ENCODE results near the gene BCL11A.

DNA sequence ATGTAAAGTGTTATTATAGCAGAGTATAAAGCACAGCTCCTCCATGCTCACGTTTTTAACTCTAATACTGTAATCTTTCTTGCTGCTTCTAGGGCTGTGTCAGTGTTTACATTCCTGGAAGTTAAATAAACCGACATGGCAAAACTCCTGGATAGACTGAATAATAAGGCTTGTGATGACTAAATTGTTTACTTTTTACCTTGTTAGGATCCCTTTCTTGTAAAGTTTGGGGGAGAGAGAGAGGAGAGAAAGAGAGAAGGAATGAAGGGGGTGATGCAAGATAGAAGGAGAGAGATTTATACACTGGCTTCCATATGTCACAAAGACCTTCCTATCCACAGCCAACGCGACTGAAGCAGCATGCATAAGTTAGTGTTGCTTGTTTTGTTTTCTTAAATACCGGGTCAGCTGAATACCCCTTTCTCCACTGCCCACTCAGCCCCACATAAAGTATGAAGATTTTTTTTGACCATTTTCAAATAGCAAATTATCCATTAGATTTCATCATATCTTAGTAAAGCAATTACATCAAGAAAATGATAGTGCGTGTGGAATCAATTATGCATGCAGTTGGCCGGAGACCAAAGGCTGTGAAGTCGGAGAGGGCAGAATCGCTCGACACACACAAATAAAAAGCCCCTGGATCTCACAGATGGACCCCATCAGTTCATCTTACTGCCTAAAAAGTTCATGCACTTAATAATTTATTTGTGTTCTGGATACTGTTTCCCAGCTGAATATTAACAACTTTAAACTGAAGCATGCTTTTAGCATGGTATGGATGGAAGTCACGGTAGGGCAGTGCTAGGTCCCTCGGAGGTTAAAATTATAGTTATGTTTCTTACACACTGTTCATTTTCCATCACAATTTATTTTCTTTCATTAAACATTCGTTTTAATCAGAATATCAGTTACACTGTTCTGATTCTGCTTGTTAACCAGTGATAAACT lies 20.1 kb downstream of the BCL11A start:
- TF ChIP-seq, protein P1, sequence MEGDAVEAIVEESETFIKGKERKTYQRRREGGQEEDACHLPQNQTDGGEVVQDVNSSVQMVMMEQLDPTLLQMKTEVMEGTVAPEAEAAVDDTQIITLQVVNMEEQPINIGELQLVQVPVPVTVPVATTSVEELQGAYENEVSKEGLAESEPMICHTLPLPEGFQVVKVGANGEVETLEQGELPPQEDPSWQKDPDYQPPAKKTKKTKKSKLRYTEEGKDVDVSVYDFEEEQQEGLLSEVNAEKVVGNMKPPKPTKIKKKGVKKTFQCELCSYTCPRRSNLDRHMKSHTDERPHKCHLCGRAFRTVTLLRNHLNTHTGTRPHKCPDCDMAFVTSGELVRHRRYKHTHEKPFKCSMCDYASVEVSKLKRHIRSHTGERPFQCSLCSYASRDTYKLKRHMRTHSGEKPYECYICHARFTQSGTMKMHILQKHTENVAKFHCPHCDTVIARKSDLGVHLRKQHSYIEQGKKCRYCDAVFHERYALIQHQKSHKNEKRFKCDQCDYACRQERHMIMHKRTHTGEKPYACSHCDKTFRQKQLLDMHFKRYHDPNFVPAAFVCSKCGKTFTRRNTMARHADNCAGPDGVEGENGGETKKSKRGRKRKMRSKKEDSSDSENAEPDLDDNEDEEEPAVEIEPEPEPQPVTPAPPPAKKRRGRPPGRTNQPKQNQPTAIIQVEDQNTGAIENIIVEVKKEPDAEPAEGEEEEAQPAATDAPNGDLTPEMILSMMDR (IDR thresholded peaks at IDR 0.05): no peak
- TF ChIP-seq SIN3A (IDR thresholded peaks at IDR 0.05; ENCODE audit: borderline replicate concordance, insufficient read depth, low read depth, low read length) (no peak), POLR2AphosphoS5 (IDR thresholded peaks at IDR 0.05; ENCODE audit: low read depth, low read length) (no peak)
